ENCODE results near the gene MRPL14.
"Not testable (repeated sequence)": the region's sequence is repeated elsewhere in the genome, so short reads cannot be mapped to it uniquely, and the experiment has no call there.

The MRPL14 gene

GRCh38 chr6:44149369-44150012 lies 22.2 kb upstream of the MRPL14 start:
- DNase-seq, result no peak

DNA sequence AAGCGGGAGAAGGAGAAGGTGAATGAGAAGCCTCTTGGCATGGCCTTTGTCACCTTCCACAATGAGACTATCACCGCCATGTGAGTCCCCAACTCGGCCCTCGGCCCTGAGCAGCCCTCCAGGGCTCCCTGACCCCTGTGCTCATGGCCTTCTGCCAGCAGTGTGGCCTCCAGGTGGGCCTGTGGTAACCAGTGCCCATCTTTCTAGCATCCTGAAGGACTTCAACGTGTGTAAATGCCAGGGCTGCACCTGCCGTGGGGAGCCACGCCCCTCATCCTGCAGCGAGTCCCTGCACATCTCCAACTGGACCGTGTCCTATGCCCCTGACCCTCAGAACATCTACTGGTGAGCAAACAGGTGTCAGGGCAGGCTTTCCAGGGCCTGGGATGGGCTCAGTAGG lies 21.1 kb upstream of the MRPL14 start:
- DNase-seq, result no peak

GRCh38 chr6:44147256-44147655 lies 20.0 kb upstream of the MRPL14 start:
- no peak for DNase-seq

DNA sequence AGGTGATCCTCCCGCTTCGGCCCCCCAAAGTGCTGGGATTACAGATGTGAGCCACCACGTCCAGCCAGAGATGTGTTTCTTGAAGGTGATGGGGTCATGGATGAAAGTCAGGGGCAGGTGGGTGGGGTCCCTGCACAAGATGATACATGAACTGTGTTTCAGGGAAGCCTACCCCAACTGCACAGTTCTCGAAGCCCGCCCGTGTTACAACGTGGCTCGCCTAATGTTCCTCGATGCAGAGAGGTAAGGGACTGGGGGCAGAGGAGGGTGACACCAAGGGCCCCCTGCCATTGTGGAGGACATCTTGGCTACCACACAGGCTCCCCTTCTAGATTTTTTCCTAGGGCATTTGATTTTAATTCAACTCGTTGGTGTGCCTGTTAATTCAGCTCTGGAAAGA lies 19.4 kb upstream of the MRPL14 start:
- DNase-seq, result no peak

GRCh38 chr6:44145839-44146238 lies 18.6 kb upstream of the MRPL14 start:
- DNase-seq, result no peak

DNA sequence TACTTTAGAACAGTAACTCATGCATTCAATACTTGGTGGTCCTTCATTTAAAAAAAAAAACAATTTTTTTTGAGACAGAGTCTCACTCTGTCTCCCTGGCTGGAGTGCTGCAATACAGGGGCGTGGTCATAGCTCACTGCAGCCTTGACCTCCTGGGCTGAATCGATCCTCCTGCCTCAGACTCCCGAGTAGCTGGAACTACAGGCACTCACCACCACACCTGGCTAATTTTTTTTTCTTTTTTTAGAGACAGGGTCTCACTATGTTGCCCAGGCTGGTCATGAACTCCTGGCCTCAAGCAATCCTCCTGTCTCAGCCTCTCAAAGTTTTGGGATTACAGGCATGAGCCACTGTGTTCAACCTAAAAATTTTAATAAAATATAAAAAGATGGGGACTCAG lies 17.3 kb upstream of the MRPL14 start:
- not testable (repeated sequence) for DNase-seq

GRCh38 chr6:44143731-44144130 lies 16.5 kb upstream of the MRPL14 start:
- no peak for DNase-seq

- DNase-seq, result no peak
Observed at GRCh38 chr6:44142835-44143234, 15.6 kb upstream of the MRPL14 start.

- no peak for DNase-seq
Observed at GRCh38 chr6:44139351-44139743, 12.1 kb upstream of the MRPL14 start.

DNA sequence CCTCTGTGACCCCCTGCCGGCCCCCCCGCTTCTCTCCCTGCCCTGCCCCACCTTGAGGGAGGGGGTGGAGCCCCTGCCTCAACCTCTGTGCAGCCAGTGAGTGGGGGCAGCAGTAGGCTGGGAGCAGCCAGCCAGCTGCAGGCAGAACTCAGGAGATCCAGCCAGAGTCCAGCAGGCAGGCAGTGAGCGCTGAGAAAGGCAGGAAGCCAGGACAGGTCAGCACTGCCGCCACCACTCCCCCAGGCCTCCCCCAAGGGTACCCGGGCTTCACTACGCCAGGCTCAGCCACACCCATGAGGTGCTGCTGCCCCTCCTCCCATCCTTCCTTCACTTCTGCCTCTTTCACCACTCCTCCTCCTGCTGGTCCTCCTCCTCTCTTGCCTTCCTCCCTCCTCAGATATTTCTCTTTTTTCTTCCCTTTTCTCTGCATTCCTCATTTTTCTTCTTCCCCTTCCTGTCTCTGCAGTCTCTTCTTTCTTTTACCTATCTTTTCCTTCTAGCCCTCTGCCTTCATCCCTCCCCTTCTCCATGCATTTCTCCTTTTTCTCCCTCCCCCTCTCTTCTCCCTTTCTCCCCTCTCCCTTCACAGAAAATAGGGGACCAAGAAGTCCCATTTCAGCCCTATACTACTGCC lies 11.6 kb upstream of the MRPL14 start:
- DNase-seq, result no peak

DNA sequence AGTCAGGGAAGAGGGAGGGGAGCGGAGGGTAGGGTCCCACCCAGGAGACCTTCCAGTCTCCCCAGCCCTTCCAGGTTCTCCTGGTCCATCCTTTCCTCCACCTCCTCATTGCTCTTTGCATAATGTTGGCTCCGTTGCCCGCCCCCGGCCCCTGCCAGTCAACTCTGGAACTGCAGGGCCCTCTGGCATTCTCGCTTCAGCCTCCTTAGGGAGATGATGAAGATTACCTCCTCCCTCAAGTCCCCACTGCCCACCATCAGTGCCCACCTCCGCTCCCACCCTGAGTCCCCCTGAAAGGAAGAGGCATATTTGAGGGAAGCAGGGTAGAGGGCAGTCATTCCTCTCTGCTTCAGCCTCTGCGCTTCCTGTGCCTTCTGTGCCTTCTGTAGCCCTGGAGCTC lies 8.6 kb upstream of the MRPL14 start:
- no peak for DNase-seq

DNA sequence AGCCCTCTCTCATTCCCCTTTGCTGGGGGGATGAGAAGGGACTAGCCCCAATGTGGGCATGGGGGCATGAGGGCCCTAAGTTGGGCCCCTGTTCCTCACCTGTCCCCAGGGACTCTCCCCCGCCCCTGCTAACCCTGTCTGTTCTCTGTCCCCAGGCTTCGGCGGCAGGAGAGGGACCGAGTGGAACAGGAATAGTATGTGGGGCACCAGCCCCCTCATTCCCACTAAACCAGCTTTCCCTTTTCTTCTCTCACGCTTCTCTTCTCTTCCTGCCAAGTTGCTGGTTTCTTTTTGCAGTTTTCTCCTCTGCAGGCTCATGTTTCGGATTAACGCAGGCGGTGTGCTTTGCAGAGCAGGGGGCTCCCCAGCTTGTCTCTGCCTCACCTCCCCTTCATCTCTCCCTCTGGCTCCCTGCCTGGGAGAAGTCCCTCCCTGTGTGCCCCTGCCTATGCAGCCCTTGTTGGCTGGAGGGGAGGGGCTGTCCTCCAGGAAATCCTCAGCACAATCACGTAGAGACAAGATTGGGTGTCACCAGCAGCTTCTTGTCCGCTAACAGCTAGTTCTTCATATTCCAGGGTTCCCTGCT lies 8.0 kb upstream of the MRPL14 start:
- no peak for DNase-seq

GRCh38 chr6:44133981-44134711 lies 6.9 kb upstream of the MRPL14 start:
- no peak for DNase-seq

DNA sequence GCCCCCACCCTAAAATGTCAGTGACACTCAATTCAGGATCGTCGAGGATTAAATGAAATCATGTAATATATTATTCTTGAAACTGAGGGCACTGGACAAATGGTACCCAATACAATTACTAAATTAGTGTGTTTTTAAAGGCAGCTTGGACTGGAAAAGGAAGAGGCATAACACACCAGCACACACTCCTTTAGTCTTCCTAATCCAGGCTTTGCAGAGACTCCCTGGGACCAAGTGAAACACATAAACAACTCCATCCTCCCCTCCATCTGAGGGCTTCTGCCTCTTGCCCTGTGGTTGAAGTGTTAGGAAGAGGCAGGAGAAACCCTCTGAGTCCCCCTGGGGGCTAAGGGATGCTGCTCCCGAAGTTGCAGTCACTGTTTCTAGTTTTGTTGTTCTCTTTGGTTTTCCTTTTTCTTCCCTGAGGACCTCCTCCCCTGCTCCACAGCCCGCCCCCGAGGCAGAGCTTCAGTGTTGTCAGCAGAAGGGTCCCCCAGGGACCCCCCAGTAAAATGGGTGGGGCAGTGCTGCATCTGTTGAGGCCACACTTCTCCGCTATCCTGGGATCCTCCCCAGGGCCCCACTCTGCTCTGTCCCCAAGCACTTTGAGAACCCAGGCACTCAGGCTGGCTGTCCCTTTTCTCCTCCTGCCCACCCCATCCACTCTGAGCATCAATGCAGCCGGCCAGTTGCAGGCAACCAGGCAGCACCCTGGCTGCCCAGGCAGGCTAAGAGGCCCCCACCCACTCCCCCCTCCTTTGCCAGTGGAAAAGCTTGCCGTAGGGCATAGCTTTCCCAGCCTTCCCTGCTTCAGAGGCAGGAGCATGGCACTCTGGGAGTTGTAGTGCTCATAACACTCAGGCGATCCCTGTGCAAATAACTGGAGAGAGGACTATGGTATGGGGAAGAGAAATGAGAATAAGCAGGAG lies 6.0 kb upstream of the MRPL14 start:
- DNase-seq, result peak; percentile 65

GRCh38 chr6:44132476-44132875 lies 5.2 kb upstream of the MRPL14 start:
- no peak for DNase-seq

- DNase-seq, result peak; percentile 40
Observed at GRCh38 chr6:44131892-44132291, 4.6 kb upstream of the MRPL14 start.

DNA sequence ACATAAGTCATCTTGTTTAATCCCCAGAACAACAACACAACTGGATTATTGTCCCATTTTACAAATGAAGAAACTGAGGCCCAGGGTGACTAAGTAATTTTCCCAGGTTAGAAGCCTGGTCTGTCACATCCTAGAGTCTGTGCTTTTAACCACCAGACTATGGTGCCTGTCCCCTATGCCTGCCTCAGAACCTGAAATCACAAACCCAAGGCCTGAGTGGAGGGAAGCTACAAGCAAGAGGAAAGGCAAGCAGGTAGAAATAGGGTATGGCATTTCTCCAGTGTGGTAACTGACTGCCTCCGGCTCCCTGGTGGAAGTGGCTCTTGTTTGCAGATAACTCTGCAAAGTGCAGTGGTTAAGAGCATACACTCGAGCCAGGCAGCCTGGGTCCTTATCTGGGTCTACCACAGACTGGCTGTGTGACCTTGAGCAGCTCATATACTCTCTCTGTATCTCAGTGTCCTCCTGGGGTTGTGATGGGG lies 2.6 kb upstream of the MRPL14 start:
- DNase-seq, result no peak

- DNase-seq, result no peak
Observed at GRCh38 chr6:44128020-44128917, 1.0 kb upstream of the MRPL14 start.

DNA sequence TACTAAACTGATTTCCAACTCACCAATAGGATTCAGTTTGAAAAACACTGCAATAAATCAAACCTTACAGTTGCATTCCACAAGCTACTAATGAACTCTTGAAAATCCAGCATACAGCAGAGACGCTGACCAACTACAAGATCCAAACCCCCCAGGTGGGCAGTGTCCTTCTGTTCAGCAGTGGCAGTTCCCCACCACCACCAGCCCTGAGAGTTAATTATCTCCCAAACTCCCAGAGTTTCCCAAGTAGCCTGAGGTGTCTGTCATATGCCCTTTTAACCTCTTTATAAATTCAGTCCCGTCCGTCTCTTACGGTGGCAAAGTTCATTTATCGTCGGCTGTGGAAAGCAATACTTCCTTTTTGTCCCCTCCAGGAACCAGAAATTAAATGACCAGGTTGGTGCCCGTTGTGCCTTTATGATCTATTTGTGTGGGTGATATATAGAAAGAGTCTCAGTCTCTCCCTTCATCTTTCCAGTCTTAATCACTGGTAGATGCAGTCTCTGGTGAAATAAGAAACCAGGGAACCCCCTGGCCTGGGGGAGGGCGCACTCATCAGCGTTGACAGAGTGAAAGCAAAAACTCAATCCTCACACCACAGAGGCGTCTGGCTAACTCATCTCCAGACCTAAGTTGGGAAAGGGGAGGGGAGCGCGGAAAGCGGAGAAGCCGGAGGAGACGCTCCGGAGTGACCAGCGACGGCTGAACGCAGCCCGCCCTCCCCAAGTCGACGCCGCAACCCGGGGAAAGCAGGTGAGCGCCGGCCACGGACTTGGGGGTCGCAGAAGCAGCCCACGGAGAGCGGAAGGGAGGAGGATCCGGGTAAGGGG lies 717 bp downstream of the MRPL14 start:
- DNase-seq, result no peak

GRCh38 chr6:44123544-44123943 lies 3.7 kb downstream of the MRPL14 start:
- no peak for DNase-seq

DNA sequence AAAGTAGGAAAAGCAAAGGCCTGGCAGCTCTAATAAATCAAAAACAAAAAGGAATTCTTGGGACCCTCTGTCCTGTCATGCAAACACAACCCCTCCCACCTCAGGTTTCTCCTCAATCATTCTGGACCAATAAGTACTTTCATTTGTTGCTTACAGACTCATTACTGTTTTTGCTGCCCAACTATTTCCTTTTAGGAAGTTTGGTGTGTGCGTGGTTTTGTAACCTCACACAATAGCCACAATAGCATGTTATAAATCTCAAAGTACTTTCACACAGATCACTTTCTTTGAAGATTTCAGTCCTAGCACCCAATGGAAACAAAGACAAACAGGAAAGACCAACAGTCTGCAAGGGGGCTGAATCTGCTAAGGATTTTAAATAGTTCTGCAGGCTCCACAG lies 4.5 kb downstream of the MRPL14 start:
- no peak for DNase-seq

All from NCI-H1436 (cell line).